HG02938 (cell line): ENCODE measurements around the gene ZNF341.
"Not testable (repeated sequence)": the region's sequence is repeated elsewhere in the genome, so short reads cannot be mapped to it uniquely, and the experiment has no call there.

ENCODE experiments used
- ATAC-seq: cut with Tn5 transposase; IDR thresholded peaks from one replicate; pipeline ENCODE4 v1.9.1; 2021; ENCODE audit warnings: mild to moderate bottlenecking, moderate library complexity; ENCODE audit not compliant: unreplicated experiment

ZNF341 gene

GRCh38 chr20:33727806-33728205, 4.0 kb upstream of the ZNF341 start:
- ATAC-seq = no peak

DNA sequence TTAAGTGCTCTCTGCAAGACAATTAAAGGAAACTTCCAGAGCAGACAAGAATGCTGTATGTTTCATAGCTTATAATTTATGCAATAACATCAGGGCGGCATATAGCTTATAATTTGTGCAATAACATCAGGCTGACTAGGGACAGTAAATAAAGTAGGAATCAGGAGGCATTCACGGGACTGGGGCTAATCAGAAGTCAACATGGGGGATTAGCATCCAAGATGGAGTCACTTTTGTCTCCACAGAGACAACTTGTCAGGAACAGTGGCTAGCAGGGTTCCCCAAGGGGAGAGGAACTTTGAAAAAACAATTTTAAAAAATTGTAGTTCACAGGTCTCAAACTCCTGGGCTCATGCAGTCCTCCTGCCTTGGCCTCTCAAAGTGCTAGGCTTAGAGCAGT, 3.3 kb upstream of the ZNF341 start:
- no peak for ATAC-seq

DNA sequence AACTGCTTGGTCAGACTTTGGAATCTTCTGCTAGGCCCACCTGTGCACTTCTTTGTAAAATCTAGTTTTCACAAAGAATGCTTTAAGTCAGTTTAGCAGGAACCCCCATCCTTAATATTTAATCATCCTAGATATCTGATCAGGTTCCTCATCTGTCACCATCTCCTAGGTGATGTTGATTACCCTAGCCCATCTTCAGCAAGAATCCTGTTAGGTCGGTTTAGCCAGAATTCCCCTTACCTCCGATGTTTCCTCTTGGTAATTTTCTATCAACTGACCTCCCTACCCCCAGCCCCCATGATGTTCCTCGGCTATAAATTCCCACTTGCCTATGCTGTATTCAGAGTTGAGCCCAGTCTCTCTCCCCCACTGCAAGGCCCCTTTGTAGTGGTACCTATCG, 2.7 kb upstream of the ZNF341 start:
- ATAC-seq = no peak

DNA sequence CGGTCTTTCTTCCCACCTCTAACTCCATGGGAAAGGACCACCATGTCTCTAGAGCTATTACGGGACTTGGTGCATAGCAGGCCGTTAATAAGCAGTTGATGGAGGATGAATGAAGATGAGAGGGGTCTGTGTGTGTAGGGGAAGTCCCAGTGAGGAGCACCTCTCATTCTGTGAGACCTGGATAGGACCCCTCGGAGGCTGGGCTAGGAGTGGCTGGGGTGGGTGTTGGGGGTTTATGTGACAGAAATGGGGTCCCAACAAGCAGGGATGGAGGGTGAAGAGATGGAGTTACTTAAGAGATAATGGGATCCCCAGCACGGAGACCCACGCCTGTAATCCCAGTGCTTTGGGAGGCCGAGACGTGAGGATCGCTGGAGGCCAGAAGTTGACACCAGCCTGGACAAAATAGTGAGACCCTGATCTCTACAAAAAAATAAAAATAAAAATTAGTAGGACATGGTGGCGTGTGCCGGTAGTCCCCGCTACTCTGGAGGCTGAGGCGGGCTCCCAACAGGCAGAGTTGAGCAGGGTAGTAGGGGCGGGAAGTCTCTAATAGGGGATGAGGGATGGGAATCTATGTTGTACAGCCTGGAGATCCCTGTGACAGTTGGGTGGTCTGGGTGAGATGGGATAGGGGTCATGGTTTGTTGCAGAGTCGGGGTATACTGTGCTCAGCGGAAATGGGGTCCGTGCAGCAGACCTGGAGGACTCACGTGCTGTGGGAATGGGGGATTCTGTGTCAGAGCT, 677 bp upstream of the ZNF341 start:
- ATAC-seq = no peak

DNA sequence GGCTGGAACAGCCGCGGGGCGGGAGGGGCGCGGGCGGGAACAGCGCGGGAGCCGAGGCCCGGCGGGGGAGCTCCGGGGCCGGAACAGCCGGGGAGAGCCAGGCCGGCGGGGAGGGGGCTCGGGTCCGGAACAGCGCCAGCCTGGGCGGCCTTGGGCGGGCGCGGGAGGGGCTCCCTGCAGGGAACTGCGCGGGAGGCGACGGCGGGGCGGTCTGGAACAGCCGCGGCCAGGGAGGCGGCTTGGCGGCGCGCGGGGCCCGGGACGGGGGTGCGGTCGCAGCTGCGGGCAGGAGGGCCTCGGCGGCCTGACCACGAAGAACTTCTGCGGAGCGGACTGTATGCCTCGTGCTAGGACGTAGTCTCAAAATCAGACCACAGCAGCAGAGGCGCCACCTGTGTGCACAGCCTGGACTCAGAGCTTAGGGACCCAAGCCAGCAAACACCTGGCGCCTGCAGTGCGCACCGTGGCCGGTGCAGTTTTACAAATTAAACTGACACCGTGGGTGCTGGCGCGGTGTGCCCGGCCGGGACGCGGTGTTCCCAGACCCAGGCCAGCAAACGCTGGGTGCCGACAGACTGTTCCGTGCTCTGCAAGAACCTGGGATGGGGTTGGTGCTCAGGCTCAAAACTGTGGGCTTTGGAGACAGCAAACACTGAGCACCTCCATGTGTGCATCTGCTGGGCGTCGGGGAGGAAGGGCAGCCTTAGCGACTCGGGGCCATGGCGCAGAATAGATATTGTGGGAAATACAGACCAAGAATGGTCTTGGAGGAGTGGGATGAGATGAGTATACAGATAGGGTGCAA, 572 bp downstream of the ZNF341 start:
- ATAC-seq = peak; percentile 62

- ATAC-seq = no peak
These were observed 2.1 kb downstream of the ZNF341 start for GRCh38 chr20:33733654-33734576.

GRCh38 chr20:33736962-33737361, 5.2 kb downstream of the ZNF341 start:
- ATAC-seq = no peak

GRCh38 chr20:33739493-33739892, 7.7 kb downstream of the ZNF341 start:
- no peak for ATAC-seq

DNA sequence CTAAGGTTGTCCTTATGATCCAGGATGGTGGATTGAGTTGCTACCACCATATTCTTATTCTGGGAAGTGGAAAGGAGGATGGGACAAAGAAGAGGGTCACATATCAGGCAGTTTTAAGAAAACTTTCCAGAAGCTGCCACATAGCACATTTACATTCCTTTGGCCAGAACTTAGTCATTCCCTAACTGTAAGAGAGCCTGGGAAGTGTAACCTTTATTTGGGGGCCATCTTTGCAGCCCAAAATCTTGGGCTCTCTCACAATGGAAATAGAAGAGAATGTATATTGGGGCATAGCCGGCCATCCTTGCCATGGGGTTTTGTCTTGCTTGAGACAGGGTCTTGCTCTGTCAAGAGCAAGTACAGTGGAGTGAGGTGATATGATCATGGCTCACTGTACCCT, 8.4 kb downstream of the ZNF341 start:
- ATAC-seq = no peak

- ATAC-seq = no peak
These were observed 12.4 kb downstream of the ZNF341 start for GRCh38 chr20:33744181-33744580.

DNA sequence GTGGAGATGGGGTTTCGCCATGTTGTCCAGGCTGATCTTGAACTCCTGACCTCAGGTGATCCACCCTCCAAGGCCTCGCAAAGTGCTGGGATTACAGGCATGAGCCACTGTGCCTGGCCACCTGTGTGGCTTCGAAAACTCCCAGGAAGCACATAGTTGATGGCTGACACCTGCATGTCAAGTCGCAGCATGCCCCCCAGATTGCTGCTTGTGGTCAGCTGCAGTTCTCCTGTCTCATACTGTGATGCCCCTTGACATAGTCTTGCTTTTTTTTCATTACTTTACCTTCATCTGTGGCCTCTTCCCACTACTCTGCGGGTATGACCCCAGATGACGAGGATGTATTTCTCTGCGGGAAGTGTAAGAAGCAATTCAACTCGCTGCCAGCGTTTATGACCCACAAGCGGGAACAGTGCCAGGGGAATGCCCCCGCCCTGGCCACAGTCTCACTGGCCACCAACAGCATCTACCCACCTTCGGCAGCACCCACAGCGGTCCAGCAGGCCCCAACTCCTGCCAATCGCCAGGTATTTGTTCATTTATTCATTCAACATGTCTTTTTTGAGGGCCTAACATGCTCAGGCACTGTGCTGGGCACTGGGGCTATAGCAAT, 13.1 kb downstream of the ZNF341 start:
- no peak for ATAC-seq

DNA sequence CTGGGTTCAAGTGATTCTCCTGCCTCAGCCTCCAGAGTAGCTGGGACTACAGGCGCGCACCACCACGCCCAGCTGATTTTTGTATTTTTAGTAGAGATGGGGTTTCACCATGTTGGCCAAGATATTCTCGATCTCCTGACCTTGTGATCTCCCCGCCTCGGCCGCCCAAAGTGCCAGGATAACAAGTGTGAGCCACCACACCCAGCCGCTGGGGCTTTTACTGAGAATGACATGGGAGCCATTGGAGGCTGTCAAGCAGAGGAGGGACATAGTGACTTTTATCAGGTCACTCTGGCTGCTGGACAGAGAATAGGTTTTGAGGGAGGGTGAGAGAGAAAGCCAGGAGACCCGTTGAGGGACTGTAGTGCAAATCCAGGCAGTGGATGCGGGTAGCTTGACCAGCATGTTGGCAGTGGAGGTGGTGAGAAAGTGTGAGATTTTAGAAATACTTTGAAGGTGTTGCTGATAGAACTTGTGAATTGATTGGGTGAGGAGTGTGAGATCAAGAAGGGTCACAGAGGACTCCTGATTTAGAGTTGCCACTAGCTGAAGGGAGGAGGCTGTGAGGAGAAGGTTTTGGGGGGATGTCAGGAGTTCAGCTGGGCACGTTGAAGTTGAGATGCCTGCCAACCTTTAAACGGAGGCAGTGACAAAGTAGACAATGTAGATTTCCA, 14.7 kb downstream of the ZNF341 start:
- no peak for ATAC-seq

GRCh38 chr20:33751775-33752174, 20.0 kb downstream of the ZNF341 start:
- no peak for ATAC-seq

GRCh38 chr20:33753143-33753542, 21.3 kb downstream of the ZNF341 start:
- no peak for ATAC-seq

- ATAC-seq = no peak
These were observed 22.0 kb downstream of the ZNF341 start for GRCh38 chr20:33753763-33754162.

DNA sequence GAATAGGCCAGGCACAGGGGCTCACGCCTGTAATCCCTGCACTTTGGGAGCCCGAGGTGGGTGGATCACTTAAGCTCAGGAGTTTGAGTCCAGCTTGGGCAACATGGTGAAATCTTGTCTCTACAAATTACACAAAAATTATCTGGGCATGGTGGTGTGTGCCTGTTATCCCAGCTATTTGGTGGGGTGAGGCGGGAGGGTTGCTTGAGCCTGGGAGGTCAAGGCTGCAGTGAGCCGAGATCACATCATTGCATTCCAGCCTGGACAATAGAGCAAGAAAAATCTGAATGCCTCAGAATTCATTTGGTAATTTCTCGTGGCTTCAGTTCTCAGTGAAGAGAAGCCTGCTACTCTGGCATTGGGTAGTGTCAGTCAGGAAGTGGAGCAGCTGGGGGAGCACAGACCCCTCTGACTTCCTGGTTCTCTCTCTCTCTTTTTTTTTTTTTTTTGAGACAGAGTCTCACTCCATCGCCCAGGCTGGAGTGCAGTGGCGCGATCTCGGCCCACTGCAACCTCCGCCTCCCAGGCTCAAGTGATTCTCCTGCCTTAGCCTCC, 24.2 kb downstream of the ZNF341 start:
- ATAC-seq = not testable (repeated sequence)

GRCh38 chr20:33757046-33757445, 25.2 kb downstream of the ZNF341 start:
- ATAC-seq = no peak

- no peak for ATAC-seq
These were observed 25.7 kb downstream of the ZNF341 start for GRCh38 chr20:33757458-33757857.

- ATAC-seq = no peak
These were observed 30.0 kb downstream of the ZNF341 start for GRCh38 chr20:33761698-33762250.

GRCh38 chr20:33765099-33765498, 33.3 kb downstream of the ZNF341 start:
- no peak for ATAC-seq
